Measurements from ENCODE around the gene MKI67. TPM values are rescaled to one million over a fixed set of nuclear protein-coding genes. Genes with fewer than 3 reads are reported as not detected.
"Not testable (repeated sequence)": the region's sequence is repeated elsewhere in the genome, so short reads cannot be mapped to it uniquely, and the experiment has no call there.

The MKI67 gene
- total RNA-seq, 1 donor from 2014 or later = 15.4 TPM

DNA sequence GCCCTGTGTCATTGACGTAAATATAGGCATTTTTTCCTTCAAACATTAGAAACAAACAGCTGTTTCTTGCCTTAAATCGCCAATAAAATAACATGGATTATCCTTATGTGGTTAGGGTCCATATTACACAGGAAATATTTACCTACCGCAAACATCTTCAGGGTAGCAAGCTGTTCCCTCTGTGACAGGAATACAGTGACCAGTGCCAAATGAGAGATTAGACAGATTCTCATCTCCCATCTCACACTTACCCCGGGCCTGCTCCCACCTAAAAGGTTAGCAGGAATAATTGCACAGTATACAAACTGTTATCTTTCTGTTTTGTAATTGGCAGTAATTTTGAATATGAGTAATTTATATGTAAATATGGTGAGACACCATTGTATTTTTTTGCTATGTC lies 16.5 kb downstream of the MKI67 start:
- DNase-seq (ENCODE audit: low read depth in 2 of 2) = no peak

DNA sequence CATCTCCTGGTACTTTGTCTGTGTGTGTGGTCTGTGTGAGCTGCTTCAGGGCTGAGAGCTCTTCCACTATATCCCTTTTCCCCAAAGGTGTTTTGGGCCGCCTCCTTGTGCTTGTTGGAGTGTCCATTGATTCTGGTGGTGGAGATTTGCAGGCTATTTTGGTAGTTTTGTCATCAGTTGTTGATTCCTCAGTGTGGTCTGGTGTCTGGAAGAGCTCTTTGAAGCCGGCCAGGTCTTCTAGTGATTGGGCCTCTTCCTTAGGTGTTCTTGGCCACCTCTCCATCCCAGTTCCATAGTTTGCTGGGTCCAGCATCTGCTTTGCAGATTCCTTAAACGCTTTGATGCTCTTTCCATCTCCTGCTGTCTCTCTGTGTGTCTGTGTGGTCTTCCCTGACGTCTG lies 20.8 kb downstream of the MKI67 start:
- no peak for DNase-seq (ENCODE audit: low read depth in 2 of 2)

DNA sequence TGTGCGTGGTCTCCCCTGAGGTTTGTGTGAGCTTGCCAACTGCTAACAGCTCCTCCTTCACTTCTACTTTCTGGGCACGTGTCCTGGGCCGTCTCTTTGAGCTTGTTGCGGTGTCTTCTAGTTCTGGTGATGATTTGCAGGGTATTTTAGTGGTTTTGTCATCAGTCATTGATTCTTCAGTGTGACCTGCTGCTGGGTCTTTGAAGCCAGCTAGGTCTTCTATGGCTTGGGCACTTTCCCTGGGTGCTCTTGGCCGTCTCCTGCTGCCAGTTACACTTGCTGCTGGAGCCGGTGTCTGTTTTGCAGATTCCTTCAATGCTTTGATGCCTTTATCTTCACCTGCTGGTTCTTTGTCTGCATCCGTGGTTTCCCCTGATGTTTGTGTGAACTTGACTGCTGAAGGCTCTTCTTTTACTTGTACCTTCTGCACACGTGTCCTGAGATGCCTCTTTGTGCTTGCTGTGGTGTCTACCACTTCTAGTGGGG lies 23.0 kb downstream of the MKI67 start:
- no peak for DNase-seq (ENCODE audit: low read depth in 2 of 2)

DNA sequence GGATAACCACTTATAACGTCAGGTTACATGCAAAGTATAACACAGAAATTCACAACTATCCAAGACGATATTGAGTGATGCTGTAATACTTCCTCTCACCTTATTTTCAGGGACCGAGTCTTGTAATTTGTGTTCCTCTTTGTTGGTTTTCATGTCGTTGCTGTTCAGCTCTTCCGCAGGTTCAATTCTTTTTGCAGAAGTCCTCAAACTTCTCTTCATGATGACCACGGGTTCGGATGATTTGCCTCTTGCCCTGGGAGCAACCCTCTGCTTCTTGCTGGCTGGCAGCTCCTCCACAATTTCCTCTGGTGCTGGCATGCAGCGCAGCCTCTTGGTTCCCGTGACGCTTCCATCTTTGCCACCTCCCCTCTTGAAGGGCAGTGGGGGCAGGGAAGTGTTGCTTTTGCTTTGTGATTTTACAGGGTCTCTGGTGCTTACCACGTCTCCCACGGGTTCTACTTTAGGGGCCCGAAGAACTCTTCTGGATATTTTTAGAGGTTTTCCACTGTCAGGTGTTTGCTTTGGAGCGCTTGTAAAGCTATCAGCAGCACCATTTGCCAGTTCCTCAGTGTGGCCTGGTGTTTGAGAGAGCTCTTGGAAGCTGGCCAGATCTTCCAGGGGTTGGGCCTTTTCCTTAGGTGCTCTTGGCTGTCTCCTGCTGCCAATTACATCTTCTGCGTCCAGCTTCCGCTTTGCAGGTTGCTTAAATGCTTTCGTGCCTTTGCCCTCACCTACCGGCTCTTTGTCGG lies 23.6 kb downstream of the MKI67 start:
- DNase-seq (ENCODE audit: low read depth in 2 of 2) = no peak

DNA sequence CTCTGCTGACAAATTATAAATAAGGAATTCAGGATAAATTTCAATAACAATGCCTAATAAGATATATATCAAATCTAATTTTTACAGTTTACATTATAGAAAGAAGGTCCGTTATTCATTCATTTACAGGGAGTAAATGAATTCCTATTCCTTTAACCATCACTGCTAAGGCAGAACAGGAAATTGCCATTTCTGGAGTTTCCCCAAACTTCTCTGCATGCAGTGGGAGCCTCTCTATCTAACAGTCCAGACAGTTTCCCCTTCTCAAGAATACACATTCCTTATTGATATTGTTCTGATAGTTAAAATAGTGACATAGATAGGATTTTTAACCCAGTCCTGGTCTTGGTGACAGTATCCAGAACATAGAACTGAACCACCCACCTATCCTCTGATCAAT lies 24.3 kb downstream of the MKI67 start:
- DNase-seq (ENCODE audit: low read depth in 2 of 2) = no peak

DNA sequence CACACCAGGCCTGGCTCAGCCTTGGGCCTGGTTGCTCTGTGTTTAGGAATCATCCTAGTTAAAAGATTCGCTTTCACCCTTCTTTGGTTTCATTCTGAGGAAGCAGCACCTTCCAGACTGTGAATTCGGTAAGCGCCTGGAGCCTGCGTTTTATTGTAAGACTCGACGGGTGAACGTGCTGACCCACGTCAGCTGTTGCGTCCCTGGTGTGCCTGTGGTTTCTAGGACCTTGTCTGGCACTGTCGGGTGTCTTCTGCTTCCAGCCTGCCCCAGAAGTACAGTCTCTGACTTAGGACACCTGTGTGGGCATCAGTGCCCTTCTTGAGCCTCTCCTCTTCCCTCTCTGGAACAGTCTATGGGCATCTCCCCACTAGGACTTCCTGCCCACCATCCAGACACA lies 26.3 kb downstream of the MKI67 start:
- no peak for DNase-seq (ENCODE audit: low read depth in 2 of 2)

DNA sequence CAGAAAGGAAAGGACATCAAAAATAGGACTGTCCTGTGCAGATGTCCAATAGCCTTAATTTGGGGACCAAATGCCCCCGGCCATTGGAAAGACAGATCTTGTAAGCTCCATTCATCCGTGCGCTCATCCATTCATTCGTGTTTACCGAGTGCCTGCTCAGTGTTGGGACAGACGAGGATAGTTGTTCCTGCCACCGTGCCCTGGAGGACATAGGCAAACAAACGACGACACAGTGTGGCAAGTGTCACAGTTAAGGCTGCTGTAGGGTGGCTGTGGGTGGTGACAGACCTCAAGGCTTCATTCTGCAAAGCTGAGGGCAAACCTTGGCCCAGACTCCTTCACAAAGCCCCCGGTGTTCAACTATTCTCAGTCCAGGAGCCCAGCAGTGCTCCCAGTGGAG lies 27.6 kb downstream of the MKI67 start:
- DNase-seq (ENCODE audit: low read depth in 2 of 2) = no peak

DNA sequence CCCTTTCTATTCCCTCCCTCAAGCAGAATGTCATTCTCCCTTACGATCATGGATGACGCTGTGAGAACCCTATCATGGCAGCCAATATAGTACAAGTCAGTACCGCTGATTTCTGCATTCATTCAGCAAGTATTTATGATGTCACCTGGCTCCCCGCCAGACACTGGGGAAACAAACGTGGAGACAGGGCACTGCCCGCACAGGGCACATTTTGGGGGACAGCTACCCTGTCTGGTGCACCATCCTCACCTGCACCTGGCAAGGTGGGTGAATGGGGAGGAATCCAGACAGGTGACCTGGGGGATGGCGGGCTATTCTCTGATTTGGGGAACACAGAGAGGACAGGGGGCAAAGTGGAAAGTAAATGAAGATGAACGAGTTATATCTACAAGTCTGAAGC lies 28.4 kb downstream of the MKI67 start:
- DNase-seq (ENCODE audit: low read depth in 2 of 2) = peak in 1 of 2 donors; percentile 33

DNA sequence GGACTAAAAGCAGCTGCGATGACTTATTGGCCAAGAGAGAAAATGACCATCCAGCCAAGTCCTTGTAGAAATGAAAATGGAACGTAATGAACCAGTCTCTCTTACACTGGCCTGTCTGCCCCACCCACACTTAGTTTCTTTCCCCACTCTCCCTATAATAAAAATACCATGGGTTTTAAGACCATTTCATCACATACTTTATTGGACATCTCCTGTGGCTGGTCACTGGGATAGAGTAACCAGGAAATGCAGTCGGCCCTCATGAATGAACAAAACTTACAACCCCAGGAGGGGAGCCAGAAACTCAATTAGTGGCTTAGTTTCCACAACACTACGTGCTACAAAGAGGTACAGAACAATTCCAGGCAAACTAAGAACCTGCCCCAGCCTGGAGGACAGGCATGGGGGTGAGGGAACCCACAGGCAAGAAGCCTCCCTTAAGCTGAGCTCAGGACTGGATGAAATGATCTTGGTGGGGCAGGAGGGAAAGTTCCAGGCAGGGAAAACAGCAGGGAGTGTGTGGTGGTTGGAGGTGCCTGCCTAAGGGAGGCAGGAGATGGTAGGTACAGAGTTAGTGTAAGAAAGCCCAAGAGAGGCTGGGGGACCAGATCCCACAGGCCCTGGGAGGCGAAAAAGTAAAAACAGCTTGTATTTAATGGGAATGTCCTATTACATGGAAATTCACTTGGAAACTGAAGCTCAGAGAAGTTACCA lies 29.6 kb downstream of the MKI67 start:
- no peak for DNase-seq (ENCODE audit: low read depth in 2 of 2)

DNA sequence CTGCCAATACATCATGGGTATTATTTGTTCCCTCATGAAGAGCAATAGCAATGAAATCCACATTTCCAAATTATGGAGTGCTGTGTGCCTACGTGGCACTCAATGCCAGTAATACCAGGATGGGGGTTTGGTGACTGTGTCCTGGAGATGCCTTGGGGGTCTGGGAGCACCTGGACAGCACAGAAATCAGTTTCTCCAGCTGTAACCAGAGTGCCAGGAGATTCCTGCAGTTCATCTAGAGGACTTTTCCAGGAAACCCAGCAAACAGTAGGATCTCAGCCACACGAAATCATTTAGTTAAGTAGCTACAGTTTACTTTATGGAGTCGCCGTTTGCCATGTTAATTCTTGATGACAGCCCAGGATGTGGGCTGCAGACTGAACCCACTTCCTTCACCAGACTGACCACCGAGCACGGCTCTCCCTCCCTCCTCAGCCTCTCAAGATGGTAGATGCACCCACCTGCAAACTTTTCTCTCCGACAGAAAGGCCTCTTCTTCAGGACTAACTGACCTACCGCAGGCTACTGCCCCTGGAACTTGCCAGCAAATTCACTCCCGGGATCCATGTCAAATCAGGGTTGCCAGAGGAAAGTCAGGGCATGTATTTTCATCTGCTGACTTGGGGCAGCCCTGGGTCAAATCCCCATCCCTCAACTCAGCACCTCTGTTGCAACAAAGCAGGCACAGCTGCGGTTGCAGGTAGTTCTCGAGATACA lies 30.3 kb downstream of the MKI67 start:
- DNase-seq (ENCODE audit: low read depth in 2 of 2) = no peak

DNA sequence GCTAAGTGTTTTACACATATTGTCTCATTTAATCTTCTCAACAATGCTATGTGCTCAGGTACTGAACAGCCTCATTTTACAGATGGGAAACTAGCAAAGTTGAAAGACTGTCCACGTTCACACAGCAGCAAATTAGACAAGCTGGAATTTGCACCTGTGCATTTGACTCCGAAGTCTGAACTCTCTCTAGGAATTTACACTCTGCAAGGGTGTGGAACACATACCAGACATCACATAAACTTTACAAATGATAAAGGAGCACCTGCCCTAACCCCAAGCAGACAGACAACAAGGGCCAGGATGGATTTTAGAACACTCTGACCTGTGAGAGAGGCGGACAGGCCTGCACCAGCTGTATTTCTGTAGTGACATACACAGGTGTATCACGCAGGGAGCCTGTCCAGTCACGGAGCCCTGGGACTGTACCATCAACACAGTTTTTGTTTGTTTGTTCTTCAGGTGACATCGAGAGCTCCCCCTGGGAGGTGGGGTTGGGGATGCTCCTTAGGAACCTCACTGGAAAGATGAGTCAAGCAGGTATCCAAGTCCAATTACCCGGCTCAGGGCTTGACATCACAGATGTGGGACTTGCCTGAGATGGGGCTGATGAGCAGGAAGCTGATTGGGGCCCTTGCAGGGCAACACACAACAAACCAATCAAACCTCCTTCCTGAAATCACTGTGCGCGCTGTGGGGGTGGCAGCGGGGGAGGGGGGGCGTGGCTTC lies 31.0 kb downstream of the MKI67 start:
- no peak for DNase-seq (ENCODE audit: low read depth in 2 of 2)

DNA sequence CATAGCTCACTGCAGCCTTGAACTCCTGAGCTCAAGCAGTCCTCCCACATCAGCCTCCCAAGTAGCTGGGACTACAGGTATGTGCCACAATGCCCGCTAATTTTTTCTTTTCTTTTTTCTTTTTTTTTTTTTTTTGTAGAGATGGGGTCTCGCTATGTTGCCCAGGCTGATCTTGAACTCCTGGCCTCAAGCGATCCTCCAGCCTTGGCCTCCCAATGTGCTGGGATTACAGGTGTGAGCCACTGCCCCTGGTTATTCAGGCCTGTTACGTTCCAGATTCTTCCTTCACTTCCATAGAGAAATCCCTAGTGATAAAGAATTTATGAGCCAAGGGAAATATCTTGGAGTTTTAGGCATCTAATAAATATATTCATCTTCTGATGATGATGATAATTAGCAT lies 31.6 kb downstream of the MKI67 start:
- DNase-seq (ENCODE audit: low read depth in 2 of 2) = not testable (repeated sequence)

DNA sequence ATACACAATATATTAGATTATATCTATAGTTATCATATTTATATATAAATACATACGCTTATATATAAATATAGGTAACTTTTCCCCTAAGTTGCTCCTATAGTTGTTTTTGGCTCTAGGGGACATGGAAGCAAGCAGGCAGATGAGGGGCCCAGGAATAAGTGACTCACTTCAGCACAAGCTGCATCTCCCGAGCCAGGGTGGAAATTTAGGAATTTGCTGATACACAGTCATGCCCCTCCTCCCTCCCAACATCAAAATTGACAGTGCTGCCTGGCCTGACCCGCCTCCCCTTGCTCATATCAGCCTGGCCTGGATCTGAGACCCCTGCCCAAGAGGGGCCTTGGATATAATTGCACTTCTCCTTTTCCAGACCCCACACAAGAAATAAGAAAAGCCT lies 33.8 kb downstream of the MKI67 start:
- no peak for DNase-seq (ENCODE audit: low read depth in 2 of 2)

DNA sequence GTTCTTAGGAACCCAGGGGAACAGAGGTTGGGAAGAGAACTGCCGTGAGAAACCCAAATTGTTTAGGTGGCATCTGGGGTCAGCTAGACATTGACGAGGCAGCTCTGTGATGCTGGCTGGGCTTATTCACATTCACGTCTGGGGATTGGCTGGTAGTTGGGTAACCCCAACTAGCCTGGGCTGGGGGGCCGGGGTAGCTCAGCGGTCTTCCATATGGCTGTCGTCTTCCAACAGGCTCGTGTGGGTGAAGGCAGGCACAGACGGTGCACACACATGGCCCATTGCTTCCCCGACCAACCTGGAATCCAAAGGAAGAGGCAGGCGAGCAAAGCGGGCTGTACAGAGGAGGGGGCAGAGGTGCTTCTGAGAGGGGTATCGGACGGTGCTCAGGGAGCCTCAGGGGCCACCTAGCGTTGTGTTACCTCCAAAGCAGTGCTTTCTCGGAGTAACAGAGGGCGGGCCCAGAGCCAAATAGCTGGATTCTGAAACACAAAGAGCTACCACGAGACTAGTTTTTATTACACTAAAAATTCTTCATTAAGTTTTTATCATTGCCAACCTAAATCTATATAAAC lies 34.5 kb downstream of the MKI67 start:
- DNase-seq (ENCODE audit: low read depth in 2 of 2) = no peak

DNA sequence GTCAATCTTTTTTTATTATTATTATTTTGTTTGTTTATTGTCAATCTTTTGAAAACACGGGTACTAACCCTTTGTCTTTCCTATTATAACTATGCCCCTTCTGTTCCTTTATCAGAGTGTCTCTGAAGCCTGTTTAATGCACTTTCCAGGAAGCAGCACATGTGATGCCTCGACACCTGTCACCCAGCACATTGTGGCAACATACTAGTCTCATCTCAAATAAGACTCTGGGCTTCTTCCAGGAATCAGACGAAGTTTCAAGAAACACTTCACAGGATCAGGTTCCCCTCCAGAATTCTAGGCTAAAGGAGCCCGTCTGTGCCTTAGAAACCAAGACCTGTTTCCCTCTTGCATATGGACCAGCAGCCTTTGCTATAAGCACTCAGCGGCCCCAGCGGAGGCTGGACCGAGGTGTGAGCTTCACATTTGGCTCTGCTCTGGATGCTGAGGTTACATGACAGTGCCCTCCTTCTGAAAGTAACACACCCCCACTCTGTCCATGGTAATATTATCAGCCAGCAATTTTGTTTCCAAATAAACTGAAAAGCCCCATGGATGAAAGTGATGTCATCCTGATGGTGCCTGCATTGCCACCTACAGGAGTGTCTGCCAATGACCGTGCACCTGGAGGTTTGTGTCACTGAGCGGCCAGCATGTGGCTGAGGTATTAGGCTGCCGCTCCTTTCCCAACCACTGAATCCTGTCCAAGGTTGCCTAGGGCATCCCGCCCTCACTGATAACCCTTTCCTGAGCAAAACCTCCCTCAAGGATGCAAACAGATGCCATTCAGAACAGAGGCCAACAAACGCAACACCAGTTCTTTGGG lies 38.1 kb downstream of the MKI67 start:
- DNase-seq (ENCODE audit: low read depth in 2 of 2) = peak in 1 of 2 donors; percentile 45

DNA sequence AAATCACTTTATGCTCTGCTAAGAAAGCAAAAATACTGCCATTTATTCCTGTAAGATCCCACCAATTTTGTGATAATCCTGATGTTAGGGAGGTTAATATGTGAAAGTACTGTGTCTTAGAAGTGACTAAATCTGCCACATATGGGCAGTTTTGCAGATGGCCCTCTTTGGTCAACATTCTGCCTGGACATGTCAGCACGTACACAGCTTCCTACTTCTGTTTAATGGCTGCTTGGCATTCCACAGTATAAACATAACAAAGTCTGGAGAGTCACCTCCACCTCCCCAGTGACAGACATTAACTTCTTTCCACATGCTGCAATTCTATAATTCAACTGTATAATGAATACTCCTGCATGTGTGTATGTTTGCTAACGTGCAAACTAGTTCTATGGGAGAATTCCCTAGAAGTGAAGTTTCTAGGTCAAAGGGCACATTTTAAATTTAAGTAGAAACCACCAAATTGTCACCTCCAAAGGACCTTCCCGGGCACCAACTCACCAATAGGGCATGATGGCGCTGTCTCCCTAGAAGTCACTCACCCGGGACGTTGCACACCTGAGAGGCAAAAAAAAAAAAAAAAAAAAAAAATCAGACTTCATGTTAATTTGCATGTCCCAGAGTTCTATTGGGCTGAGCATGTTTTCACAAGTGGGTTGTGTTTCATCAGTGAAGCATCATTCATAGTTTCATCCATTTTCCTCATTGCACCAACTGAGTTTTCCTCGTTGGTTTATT lies 38.9 kb downstream of the MKI67 start:
- peak in 1 of 2 donors; percentile 39 for DNase-seq (ENCODE audit: low read depth in 2 of 2)

DNA sequence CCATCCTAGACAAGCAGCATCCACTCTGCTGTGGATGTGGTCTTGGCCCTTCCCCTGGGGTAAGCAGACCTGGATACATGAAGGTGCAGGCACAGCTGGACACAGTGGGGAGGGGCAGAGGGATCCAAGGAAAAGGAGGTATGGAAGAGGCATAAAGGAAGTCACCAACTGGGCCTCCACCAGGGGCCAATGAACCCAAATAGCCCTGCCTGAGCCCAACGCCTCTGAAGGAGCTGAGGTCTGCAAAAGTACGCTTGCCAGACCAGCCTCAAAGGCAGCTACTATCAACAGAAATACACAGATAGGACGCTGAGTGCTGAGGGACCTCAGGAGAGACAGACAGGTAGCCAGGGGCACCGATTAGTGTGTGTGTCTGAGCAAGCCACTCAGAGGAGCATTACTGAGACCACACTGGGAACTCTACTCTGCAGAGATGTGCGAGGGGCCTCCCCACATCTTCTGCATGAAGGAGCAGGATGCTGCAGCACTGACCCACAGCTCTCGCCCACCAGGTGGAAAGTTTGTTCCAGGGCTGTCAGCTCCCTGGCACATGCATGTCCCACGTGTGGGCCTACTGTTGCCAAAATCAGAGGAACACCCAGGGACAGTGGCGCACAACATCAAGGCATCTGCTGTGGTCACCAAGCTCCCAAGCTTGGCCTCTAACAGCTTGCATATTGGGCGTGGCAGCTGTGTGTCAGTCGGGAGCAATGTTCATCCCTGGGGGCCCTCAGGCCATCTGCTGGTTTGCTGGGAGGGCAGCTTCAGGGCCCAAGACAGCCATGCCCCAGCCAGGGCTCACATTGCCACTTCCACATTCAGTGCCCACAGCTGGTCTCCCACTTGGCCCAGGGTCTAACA lies 40.0 kb downstream of the MKI67 start:
- peak in 1 of 2 donors; percentile 21 for DNase-seq (ENCODE audit: low read depth in 2 of 2)

DNA sequence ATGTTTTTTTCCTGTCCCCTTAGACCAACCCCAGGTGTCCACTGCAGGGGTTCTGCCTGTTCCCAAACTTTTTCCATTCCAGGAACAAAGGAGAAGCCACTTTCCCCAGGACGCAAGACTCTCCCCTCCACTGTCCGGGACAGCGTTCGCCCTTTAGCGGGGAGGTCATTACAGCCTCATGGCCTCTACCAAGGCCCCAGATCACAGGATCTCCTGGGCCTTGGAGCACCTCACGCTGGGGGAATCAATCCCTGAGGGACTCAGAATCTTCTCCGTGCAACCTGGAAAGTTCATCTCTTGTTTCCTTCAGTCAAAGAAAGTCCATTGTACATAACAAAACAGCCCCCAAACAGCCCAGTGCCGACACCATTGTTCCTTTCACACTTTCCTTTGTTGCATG lies 41.2 kb downstream of the MKI67 start:
- no peak for DNase-seq (ENCODE audit: low read depth in 2 of 2)

DNA sequence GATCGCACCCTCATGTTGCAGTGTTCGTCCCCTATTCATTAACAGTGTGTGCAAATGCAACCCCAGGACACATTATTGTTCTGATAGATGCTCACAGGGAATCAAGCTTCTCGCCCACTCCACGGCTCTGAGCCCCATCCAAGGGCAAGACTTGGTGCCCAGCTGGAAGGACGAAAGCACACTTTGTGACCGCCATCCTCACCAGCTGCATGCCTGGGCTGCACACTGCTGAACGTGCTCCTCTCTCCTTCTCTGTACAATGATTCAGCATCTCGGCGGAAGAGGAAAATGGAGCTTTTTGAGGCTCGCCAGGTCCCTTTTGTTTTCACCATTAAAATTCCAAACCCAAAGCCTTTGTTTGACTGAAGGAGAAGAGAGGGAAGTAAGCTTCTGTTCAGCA lies 41.9 kb downstream of the MKI67 start:
- DNase-seq (ENCODE audit: low read depth in 2 of 2) = no peak

Measured in dermis microvascular lymphatic vessel endothelial cell (primary cell).